ENCODE measurements around the gene USP36. TPM values are rescaled to one million over a fixed set of nuclear protein-coding genes. Genes with fewer than 3 reads are reported as not detected.
A peak's percentile ranks its signal among the peaks of the same experiment; 100 is the strongest.

The USP36 gene
- total RNA-seq, 1 experiment from 2014 or later, result 74.0 TPM

GRCh38 chr17:78785011-78785662 is 55.5 kb downstream of the USP36 start:
- Mint-ChIP-seq H3K9me3 (no peaks in the 10 kb centered on the region), H3K27me3 (ENCODE audit: low read depth) (peaks cover 3% of the 10 kb centered on the region; the same call in 1 of the 2 replicates), H3K36me3 (peaks cover 10% of the 10 kb centered on the region), H3K27ac (peak overlapping the region; percentile 24; the same call in 1 of the 2 replicates), H3K4me1 (peaks cover 17% of the 10 kb centered on the region), H3K4me3 (no peak overlapping the region)
- POLR2A ChIA-PET, result interaction anchor here (1.1 kb wide), 1 partner anchor 288 kb away, joined by 3 read pairs; no protein-coding TSS in a partner anchor
- no peak for ATAC-seq
- TF ChIP-seq JAZF1 (CRISPR knock-in tag; IDR thresholded peaks at IDR 0.05) (no peak), ZNF121 (CRISPR knock-in tag; IDR thresholded peaks at IDR 0.05) (0 out of 2 replicates have a peak, but pooled peaks have one; percentile 48)
- CTCF ChIA-PET, result interaction anchor here (1.0 to 2.3 kb wide), 6 partner anchors 12 to 81 kb away, joined by 3 to 6 read pairs (median 3); no protein-coding TSS in a partner anchor
- DNase-seq (ENCODE audit: low spot score), result no peak

DNA sequence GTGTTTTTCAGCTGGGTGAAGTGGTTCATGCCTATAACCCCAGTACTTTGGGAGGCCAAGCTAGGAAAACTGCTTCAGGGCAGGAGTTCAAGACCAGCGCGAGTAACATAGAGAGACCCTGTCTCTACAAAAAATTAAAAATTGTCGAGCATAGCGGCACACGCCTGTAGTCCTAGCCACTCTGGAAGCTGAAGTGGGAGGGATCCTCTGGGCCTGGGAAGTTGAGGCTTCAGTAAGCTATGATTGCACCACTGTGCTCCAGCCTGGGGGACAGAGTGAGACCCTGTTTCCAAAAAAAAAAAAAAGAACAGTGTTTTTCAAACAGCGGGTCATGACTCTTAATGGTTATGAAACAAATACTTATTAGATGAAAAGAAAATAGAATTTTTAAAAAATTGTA is 56.3 kb downstream of the USP36 start:
- peaks cover 3% of the 10 kb centered on the region; the same call in 1 of the 2 replicates for H3K27me3 Mint-ChIP-seq (ENCODE audit: low read depth)
- DNase-seq (ENCODE audit: low spot score) (no peak), ATAC-seq (no peak)
- H3K36me3 Mint-ChIP-seq, result peaks cover 6% of the 10 kb centered on the region; the same call in 1 of the 2 replicates
- POLR2A ChIA-PET, result no interaction called here
- peaks cover 21% of the 10 kb centered on the region for H3K4me1 Mint-ChIP-seq
- TF ChIP-seq NFATC4 (CRISPR knock-in tag; IDR thresholded peaks at IDR 0.05) (no peak), KAT7 (CRISPR knock-in tag; IDR thresholded peaks at IDR 0.05; ENCODE audit: borderline replicate concordance) (no peak), CBFB (CRISPR knock-in tag; IDR thresholded peaks at IDR 0.05; ENCODE audit: low read depth) (no peak), FOXJ3 (CRISPR knock-in tag; IDR thresholded peaks at IDR 0.05; ENCODE audit: borderline replicate concordance) (no peak), MLX (CRISPR knock-in tag; IDR thresholded peaks at IDR 0.05) (no peak), NR3C1 (CRISPR knock-in tag; conservative IDR thresholded peaks at IDR 0.05; ENCODE audit: low read depth) (no peak), IRF2 (CRISPR knock-in tag; IDR thresholded peaks at IDR 0.05; ENCODE audit: borderline replicate concordance, low read depth) (no peak)
- TF ChIP-seq, protein P1, sequence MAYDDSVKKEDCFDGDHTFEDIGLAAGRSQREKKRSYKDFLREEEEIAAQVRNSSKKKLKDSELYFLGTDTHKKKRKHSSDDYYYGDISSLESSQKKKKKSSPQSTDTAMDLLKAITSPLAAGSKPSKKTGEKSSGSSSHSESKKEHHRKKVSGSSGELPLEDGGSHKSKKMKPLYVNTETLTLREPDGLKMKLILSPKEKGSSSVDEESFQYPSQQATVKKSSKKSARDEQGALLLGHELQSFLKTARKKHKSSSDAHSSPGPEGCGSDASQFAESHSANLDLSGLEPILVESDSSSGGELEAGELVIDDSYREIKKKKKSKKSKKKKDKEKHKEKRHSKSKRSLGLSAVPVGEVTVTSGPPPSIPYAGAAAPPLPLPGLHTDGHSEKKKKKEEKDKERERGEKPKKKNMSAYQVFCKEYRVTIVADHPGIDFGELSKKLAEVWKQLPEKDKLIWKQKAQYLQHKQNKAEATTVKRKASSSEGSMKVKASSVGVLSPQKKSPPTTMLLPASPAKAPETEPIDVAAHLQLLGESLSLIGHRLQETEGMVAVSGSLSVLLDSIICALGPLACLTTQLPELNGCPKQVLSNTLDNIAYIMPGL (CRISPR knock-in tag; IDR thresholded peaks at IDR 0.05), result no peak
- TF ChIP-seq, protein P2, sequence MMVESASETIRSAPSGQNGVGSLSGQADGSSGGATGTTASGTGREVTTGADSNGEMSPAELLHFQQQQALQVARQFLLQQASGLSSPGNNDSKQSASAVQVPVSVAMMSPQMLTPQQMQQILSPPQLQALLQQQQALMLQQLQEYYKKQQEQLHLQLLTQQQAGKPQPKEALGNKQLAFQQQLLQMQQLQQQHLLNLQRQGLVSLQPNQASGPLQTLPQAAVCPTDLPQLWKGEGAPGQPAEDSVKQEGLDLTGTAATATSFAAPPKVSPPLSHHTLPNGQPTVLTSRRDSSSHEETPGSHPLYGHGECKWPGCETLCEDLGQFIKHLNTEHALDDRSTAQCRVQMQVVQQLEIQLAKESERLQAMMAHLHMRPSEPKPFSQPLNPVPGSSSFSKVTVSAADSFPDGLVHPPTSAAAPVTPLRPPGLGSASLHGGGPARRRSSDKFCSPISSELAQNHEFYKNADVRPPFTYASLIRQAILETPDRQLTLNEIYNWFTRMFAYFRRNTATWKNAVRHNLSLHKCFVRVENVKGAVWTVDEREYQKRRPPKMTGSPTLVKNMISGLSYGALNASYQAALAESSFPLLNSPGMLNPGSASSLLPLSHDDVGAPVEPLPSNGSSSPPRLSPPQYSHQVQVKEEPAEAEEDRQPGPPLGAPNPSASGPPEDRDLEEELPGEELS (CRISPR knock-in tag; IDR thresholded peaks at IDR 0.05), result no peak
- TF ChIP-seq, protein P3, sequence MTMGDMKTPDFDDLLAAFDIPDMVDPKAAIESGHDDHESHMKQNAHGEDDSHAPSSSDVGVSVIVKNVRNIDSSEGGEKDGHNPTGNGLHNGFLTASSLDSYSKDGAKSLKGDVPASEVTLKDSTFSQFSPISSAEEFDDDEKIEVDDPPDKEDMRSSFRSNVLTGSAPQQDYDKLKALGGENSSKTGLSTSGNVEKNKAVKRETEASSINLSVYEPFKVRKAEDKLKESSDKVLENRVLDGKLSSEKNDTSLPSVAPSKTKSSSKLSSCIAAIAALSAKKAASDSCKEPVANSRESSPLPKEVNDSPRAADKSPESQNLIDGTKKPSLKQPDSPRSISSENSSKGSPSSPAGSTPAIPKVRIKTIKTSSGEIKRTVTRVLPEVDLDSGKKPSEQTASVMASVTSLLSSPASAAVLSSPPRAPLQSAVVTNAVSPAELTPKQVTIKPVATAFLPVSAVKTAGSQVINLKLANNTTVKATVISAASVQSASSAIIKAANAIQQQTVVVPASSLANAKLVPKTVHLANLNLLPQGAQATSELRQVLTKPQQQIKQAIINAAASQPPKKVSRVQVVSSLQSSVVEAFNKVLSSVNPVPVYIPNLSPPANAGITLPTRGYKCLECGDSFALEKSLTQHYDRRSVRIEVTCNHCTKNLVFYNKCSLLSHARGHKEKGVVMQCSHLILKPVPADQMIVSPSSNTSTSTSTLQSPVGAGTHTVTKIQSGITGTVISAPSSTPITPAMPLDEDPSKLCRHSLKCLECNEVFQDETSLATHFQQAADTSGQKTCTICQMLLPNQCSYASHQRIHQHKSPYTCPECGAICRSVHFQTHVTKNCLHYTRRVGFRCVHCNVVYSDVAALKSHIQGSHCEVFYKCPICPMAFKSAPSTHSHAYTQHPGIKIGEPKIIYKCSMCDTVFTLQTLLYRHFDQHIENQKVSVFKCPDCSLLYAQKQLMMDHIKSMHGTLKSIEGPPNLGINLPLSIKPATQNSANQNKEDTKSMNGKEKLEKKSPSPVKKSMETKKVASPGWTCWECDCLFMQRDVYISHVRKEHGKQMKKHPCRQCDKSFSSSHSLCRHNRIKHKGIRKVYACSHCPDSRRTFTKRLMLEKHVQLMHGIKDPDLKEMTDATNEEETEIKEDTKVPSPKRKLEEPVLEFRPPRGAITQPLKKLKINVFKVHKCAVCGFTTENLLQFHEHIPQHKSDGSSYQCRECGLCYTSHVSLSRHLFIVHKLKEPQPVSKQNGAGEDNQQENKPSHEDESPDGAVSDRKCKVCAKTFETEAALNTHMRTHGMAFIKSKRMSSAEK (CRISPR knock-in tag; IDR thresholded peaks at IDR 0.05; ENCODE audit: borderline replicate concordance), result no peak
- TF ChIP-seq, protein P4, sequence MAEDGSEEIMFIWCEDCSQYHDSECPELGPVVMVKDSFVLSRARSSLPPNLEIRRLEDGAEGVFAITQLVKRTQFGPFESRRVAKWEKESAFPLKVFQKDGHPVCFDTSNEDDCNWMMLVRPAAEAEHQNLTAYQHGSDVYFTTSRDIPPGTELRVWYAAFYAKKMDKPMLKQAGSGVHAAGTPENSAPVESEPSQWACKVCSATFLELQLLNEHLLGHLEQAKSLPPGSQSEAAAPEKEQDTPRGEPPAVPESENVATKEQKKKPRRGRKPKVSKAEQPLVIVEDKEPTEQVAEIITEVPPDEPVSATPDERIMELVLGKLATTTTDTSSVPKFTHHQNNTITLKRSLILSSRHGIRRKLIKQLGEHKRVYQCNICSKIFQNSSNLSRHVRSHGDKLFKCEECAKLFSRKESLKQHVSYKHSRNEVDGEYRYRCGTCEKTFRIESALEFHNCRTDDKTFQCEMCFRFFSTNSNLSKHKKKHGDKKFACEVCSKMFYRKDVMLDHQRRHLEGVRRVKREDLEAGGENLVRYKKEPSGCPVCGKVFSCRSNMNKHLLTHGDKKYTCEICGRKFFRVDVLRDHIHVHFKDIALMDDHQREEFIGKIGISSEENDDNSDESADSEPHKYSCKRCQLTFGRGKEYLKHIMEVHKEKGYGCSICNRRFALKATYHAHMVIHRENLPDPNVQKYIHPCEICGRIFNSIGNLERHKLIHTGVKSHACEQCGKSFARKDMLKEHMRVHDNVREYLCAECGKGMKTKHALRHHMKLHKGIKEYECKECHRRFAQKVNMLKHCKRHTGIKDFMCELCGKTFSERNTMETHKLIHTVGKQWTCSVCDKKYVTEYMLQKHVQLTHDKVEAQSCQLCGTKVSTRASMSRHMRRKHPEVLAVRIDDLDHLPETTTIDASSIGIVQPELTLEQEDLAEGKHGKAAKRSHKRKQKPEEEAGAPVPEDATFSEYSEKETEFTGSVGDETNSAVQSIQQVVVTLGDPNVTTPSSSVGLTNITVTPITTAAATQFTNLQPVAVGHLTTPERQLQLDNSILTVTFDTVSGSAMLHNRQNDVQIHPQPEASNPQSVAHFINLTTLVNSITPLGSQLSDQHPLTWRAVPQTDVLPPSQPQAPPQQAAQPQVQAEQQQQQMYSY (CRISPR knock-in tag; IDR thresholded peaks at IDR 0.05), result no peak
- CTCF ChIA-PET, result interaction anchor here (0.8 to 2.3 kb wide), 4 partner anchors 15 to 187 kb away, joined by 3 to 6 read pairs (median 3); no protein-coding TSS in a partner anchor
- no peak overlapping the region for H3K4me3 Mint-ChIP-seq
- H3K27ac Mint-ChIP-seq, result peak overlapping the region; percentile 73; the same call in 1 of the 2 replicates
- no peaks in the 10 kb centered on the region for H3K9me3 Mint-ChIP-seq
